Stimulated activated CD4-positive, alpha-beta T cell treated with anti-CD3 and anti-CD28 coated beads, TNF-alpha, amount 100 ng/mL, for 4 hours (primary cell): ENCODE measurements around the gene COA8.

Experiments used
- DNase-seq, 3 experiments: peaks; one replicate each; pipeline ENCODE4 v3.0.0-alpha.2; 2020; ENCODE audit warnings: low read depth in 3 of 3

COA8 gene

DNA sequence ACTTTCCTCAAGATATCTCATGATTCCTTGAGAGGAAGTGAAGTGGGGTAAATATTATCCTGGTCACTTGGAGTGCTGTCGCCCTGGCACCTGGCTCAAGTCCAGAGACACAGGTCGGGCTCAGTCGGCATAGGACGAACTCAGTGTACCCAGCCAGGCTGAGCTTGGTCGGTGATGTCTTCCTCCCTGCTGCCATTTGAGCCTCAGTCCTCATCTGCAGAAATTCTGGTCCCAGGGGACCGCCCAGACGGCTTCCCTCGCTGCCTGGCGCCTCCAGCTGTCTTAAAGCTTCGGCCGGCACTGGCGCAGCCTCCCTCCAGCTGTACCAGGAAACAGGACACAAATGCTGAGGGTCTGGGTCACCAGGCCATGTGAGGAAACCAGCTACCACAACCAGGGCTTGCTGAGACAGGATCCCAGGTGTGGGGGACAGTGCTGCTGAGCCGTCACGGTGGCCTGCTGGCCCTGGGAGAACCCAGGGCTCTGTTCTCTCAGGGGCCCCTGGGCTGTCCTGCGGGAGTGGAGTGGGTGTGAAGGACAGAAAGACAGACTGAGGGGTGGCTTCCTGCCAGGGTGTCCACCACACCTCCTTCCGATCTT, 61.2 kb downstream of the COA8 start:
- DNase-seq = no peak

DNA sequence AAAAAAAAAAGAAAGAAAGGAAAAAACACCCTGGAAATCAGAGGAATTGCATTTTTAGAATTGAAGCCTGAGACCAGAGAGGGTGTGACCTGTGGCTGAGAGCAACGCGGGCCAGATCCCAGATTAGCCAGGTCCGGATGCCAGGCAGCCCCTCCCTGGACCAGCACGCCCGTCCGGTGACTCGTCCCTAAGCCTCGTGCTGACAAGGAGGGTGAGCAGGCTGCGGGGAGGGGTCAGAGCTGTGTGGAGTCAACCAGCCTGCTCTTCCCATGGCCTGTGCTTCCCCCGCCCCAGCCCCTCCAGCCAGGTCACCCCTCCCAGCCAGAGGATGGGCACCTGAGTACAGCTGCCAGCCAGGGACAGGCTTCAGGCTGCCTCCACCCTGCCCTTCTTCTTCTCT, 62.1 kb downstream of the COA8 start:
- DNase-seq = no peak

- DNase-seq = no peak
Observed at GRCh38 chr14:103625356-103626095, 62.8 kb downstream of the COA8 start.

DNA sequence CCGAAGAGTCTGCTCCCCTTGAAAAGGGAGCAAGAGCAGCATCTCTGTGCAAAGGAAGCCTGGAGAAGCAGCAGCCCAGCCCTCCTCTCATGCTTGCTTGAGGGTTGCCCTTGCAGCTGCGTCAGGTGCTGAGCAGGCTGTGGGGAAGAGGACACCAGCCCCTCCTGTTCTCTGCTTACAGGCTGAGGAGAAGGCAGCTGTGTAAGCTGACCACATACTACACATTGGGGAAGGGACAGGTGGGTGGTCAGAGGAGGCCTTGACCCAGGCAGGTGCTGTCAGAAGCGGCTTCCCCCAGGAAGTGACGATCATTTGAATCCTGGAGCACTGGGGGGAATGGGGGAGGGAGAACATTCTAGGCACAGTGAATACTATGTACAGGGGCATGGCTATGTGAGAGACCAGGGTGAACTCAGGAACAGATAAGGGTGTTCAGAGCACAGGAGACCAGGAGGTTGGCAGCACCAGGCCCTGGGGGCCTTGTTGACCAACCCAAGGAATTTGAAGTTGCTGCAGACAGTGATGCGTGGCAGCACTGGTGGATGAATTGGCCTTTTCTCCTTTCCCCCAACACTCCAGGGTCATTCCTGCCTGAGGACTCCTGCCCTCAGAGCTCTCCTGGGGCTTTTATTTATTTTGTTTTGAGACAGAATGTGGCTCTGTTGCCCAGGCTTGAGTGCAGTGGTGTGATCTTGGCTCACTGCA, 63.5 kb downstream of the COA8 start:
- no peak for DNase-seq

DNA sequence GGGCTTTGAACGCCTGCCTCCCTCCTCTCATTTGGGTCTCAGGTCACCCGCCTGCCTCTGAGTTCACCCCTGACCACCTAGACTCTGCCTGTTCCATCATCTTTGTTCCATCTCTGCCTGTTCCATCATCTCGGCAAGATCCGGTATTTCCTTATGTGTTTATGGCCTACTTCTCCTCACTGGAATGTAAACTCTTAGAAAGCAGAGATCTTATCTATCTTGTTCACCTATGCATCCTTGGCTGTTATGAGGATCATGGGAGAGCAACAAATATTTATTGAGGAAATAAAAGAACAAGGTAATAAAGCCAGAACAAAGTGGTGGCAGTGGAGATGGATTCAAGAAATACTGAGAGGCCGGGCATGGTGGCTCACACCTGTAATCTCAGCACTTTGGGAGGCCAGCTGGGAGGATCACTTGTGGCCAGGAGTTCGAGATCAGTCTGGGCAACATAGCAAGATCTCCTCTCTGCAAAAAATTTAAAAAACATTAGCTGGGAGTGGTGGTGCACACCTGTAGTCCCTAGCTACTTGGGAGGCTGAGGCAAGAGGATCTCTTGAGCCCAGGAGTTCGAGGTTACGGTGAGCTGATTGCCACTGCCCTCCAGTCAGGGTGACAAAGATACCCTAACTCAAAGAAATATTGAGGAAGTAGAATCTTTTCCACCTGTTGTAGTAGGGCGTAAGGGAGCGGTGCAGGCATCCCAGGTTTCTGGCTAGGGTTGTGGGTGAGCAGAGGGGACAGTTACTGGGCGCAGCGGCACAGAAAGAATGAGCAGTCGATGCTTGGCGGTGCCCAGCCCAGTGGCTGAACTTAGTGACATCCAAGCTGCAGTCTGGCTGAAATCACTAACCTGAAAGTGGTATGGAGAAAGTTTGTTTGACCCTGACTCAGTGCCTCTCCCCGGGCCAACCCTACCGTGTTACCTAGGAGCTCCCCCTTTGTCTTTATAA, 64.6 kb downstream of the COA8 start:
- no peak for DNase-seq

GRCh38 chr14:103628221-103628683, 65.5 kb downstream of the COA8 start:
- DNase-seq = no peak

- DNase-seq = peak; percentile 74 to 85 (median 75)
Observed at GRCh38 chr14:103628684-103629502, 66.1 kb downstream of the COA8 start, which contains the start of gene KLC1. Gene KLC1 (plus strand): TSS chr14:103629211. CDS start chr14:103654565, 25,354 bp downstream.

GRCh38 chr14:103629503-103630121, 66.9 kb downstream of the COA8 start:
- DNase-seq = peak in 1 of 3 experiments; percentile 38

DNA sequence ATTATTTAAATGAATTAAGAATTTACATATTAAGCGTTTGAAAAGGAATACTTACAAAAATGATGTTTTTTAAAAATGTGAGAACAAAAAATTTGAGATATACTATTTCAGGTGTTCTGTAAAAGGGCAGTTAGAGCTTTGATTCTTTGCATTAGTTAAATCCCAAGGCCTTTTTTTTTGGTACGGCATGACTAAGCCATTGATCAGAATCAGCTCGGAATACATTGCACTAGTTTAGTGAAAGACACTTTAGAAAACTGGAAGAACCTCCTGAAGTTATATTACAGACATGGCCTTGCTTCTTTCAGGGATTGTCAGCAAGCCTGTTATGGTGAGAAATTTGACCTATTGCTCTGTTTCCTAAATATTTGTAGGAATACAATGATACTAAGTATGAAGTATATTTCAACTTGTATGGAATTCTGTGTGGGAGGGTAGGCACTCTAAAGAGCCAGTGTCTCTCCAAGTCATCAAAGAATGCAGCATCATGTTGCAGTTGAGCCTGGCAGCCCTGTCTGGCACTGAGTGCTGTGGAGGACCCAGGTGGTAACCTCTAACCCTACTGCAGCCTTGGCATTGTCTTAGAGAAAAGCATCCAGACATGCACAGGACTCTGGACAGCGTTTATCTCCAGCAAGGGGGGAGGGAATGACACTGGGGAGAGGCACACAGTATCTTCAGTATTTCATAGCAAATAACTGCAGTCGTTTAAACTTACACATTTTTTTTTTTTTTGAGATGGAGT, 67.8 kb downstream of the COA8 start:
- no peak for DNase-seq

DNA sequence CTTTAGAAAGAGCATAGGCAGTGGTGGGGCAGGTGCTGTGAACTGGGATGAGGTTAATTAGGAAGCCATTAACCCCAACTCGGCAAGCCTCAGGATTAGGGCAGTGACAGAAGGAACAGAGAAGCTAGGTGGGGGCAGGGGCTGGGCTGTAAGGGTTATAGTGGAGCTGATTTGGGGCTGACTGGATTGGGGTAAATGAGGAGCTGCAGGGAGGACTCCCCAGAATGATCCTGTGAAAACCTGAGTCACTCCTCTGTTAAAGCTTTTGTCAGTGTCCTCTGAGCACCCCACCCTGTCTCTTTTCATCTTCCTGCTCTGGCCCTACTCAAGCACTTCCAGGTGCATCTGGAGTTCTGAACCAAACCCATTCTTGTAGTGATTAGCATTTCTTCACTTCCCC, 70.6 kb downstream of the COA8 start:
- no peak for DNase-seq

DNA sequence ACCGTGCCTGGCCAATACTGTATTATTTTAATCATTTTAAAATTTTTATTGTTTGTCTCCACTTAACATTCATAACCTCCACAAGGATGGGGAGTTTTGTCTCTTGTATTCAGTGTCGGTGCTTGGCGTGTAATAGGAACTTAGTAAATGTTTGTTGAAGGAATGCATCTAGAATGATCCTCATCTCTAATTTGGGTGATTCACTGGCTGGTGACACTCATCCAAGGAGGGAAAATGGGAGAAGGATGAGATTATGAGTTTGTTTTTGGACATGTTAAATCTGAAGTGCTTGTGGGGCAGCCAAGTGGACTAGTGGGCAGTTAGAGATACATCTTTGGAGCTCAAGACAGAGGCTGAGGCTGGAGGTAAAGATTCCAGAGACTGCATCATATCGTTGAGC, 71.4 kb downstream of the COA8 start:
- DNase-seq = no peak

DNA sequence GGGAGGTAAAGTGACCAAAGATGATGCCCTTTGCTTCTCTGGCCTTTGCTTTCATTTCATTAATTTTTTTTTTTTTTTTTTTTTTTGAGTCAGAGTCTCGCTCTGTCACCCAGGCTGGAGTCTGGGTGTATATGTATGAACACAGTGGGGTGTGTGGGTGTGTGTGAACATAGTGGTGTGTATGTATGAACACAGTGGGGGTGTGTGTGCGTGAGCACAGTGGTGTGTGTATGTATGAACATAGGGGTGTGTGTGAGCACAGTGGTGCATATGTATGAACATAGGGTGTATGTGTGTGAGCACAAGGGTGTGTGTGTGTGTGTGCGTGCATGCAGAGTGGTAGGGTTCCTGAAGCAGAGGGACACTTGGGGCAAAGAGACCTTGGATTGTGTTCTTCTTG, 75.8 kb downstream of the COA8 start:
- no peak for DNase-seq
